Ovary (tissue), 9 donors: ENCODE measurements around the gene RUNX2. TPM values are rescaled to one million over a fixed set of nuclear protein-coding genes. Genes with fewer than 3 reads are reported as not detected.

Experiments
- DNase-seq, 5 donors: peaks; one replicate each; pipeline ENCODE4 v3.0.0-alpha.2; 2019 to 2020
- H3K27ac ChIP-seq, 2 donors: fragments of 200-600 bp; one replicate each; pipeline versions ENCODE4 v1.5.1 to v1.8.0; 2019 to 2022
- H3K27me3 ChIP-seq: fragments of 200-600 bp; one replicate; pipeline ENCODE4 v1.8.0; 2022
- H3K36me3 ChIP-seq: fragments of 200-600 bp; sonication (generic); one replicate; pipeline ENCODE4 v1.5.1; 2019
- H3K4me1 ChIP-seq: one replicate; pipeline ENCODE4 v1.8.1; 2013; ENCODE audit warnings: mild to moderate bottlenecking, moderate library complexity; ENCODE audit not compliant: insufficient read depth
- H3K4me3 ChIP-seq: fragments of 200-600 bp; sonication (generic); one replicate; pipeline ENCODE4 v1.5.1; 2017
- H3K9me3 ChIP-seq, 2 donors: fragments of 200-600 bp in 1 of 2; sonication (generic) in 1 of 2; one replicate each; pipeline versions ENCODE4 v1.5.1 to v1.8.1; 2013 to 2019; ENCODE audit warnings: mild to moderate bottlenecking in 1 of 2, moderate library complexity in 1 of 2
- EP300 ChIP-seq: sonication (generic); formaldehyde crosslinking; IDR thresholded peaks from one replicate; pipeline ENCODE4 v1.6.1; 2017; ENCODE audit warnings: antibody characterized with exemption
- POLR2A ChIP-seq: fragments of 450-650 bp; IDR thresholded peaks from one replicate; pipeline ENCODE4 v1.6.1; 2017; ENCODE audit warnings: antibody characterized with exemption, mild to moderate bottlenecking, moderate library complexity
- WGBS, 3 donors: extraction: QIAGEN DNeasy Blood & Tissue Kit in 1 of 3; methylation state at CpG; one replicate each; pipeline versions ENCODE4 v1.1.5 to v1.1.7; 2013 to 2017; 5-methylcytosine and 5-hydroxymethylcytosine counted together
- intact Hi-C, 4 donors: fragments of 100-400 bp; cut with DNase I; formaldehyde crosslinking; loops; one replicate each; pipeline versions ENCODE4 v1.11.0 to v1.15.1; 2022 to 2023
- polyA plus RNA-seq, 2 donors: library from polyadenylated mRNA; stranded (reverse); fragments of 200-250 nt in 1 of 2; fragments of 350-450 nt in 1 of 2; fragmentation: Illumina TruSeq in 1 of 2; extraction: RNeasy Lipid Tissue Mini Kit (QIAGEN cat#74804) in 1 of 2; gene quantifications; one replicate each; pipeline ENCODE4 v1.2.3, GENCODE V29; 2013 to 2014
- total RNA-seq, 7 donors: library from RNA; depleted of rRNA in 2 of 7; stranded (reverse); fragments of >200 nt in 2 of 7; fragmentation: NEBNext Ultra II Directional in 3 of 7; extraction: Animal tissue kit (Norgen Biotek cat#: 25700) in 3 of 7; gene quantifications; one replicate each; pipeline versions ENCODE4 v1.1.0 to v1.2.4, GENCODE V29; 2016 to 2023
- TF ChIP-seq, protein P1 (sequence below), 3 donors: fragments of 450-650 bp in 2 of 3; fragments of 200-600 bp in 1 of 3; IDR thresholded peaks; one replicate each; pipeline versions ENCODE4 v1.5.1 to v1.8.0; 2016 to 2022; ENCODE audit warnings: antibody characterized with exemption in 3 of 3, mild to moderate bottlenecking in 1 of 3
- donor health status: DM: no; HTN: no; CAD: no; lungs with moderate emphysema.
- donor health status: DM: no; HTN: no; CAD: no.
- donor health status: Bipolar disorder and iron deficiency.
- donor health status: DM: yes; HTN: yes; CAD: no.
- donor health status: DM: no; HTN: no; CAD: no.
- donor health status: DM: yes; HTN: yes; CAD: no.

The RUNX2 gene
- total and polyA plus RNA-seq, 9 donors: 1.1 to 25.2 (median 3.3) TPM

DNA sequence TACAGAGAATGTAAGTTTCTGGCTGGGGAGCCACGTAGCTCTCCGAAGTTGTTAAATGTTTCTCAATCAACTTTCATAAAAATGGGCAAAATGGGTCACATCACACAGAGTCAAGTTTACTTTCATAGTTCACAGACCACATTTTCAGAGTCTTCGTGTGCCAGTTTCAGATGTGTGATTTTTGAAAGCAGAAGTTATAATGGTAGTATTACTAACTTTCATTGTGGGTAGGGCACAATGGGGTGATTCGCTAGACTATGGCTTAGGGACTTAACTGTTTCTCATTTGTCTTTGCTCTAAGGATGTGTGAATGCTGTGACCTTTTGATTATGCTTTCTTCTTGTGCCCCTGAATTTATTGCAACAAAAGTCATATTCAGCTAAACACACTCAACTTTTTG is 158.6 kb downstream of the RUNX2 start:
- Histone ChIP-seq H3K4me3 (no peak overlapping the region), H3K9me3 (no peaks in the 10 kb centered on the region), H3K36me3 (no peaks in the 10 kb centered on the region), H3K27me3 (no peaks in the 10 kb centered on the region), H3K27ac (no peak overlapping the region), H3K4me1 (no peaks in the 10 kb centered on the region)
- TF ChIP-seq EP300 (no peak), POLR2A (no peak)
- TF ChIP-seq, protein P1, sequence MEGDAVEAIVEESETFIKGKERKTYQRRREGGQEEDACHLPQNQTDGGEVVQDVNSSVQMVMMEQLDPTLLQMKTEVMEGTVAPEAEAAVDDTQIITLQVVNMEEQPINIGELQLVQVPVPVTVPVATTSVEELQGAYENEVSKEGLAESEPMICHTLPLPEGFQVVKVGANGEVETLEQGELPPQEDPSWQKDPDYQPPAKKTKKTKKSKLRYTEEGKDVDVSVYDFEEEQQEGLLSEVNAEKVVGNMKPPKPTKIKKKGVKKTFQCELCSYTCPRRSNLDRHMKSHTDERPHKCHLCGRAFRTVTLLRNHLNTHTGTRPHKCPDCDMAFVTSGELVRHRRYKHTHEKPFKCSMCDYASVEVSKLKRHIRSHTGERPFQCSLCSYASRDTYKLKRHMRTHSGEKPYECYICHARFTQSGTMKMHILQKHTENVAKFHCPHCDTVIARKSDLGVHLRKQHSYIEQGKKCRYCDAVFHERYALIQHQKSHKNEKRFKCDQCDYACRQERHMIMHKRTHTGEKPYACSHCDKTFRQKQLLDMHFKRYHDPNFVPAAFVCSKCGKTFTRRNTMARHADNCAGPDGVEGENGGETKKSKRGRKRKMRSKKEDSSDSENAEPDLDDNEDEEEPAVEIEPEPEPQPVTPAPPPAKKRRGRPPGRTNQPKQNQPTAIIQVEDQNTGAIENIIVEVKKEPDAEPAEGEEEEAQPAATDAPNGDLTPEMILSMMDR (IDR thresholded peaks at IDR 0.05): no peak
- intact Hi-C loops: no loop called here
- 94 to 95% (median 94%) methylated on average over 4 of the region's 4 CpGs for WGBS, 3 donors
- DNase-seq: no peak

GRCh38 chr6:45487645-45488044 is 159.5 kb downstream of the RUNX2 start:
- no peak overlapping the region for H3K27ac ChIP-seq
- no peaks in the 10 kb centered on the region for H3K9me3 ChIP-seq
- no peaks in the 10 kb centered on the region for H3K4me1 ChIP-seq
- no peak overlapping the region for H3K4me3 ChIP-seq
- no peak for DNase-seq
- no peaks in the 10 kb centered on the region for H3K27me3 ChIP-seq
- no peaks in the 10 kb centered on the region for H3K36me3 ChIP-seq
- TF ChIP-seq, protein P1 (IDR thresholded peaks at IDR 0.05): no peak
- TF ChIP-seq POLR2A (no peak), EP300 (no peak)
- intact Hi-C loops: no loop called here

DNA sequence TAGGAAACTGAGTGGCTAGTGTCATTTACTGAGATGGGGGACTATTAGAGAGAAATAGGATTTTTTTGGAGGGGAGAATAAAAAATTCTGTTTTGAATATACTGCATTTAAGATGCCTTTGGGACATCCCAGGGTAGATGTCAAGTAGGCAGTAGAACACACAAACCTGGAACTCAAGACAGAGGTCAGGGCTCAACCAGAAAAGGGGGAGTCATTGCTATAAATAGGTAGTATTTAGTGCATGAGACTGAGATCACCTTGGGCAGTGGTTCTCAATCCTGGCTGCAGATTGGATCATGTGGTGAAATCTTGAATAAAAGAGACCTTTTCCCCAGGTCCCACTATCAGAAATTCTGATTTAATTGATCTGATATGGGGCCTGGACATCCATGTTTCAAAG is 160.1 kb downstream of the RUNX2 start:
- no peaks in the 10 kb centered on the region for H3K4me1 ChIP-seq
- no peaks in the 10 kb centered on the region for H3K36me3 ChIP-seq
- intact Hi-C loops: no loop called here
- no peak for DNase-seq
- H3K27ac ChIP-seq: no peak overlapping the region
- no peaks in the 10 kb centered on the region for H3K9me3 ChIP-seq
- no peak overlapping the region for H3K4me3 ChIP-seq
- TF ChIP-seq POLR2A (no peak), EP300 (no peak)
- TF ChIP-seq, protein P1 (IDR thresholded peaks at IDR 0.05): no peak
- no peaks in the 10 kb centered on the region for H3K27me3 ChIP-seq

DNA sequence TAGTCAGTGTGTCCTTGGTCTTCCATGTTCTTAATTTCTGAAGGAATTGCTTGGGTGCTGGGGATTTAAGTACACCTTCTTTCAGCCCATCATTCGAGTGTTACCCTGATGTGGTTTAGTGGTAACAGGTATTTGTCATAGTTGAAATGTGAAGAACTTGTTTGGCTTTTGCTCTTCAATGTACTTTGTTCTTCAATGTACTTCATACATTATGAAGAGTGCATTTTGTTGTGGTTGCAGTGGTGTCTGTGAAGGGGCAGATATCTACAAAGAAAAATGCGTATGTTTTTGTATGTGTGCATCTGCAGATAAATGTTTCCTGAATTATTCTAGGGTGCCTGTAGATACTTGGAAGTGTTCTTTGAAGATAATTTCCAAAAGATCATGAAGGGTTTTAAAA is 160.8 kb downstream of the RUNX2 start:
- Histone ChIP-seq H3K27me3 (no peaks in the 10 kb centered on the region), H3K4me1 (no peaks in the 10 kb centered on the region), H3K36me3 (no peaks in the 10 kb centered on the region), H3K27ac (no peak overlapping the region), H3K4me3 (no peak overlapping the region), H3K9me3 (no peaks in the 10 kb centered on the region)
- no peak for TF ChIP-seq POLR2A
- TF ChIP-seq, protein P1 (IDR thresholded peaks at IDR 0.05): no peak
- TF ChIP-seq EP300: no peak
- intact Hi-C loops: no loop called here
- DNase-seq: no peak
- WGBS, 3 donors: 86 to 95% (median 92%) methylated on average over 2 of the region's 2 CpGs
